AG10803 (cell line): ENCODE results near the gene RAB3IP.
"Not testable (repeated sequence)": the region's sequence is repeated elsewhere in the genome, so short reads cannot be mapped to it uniquely, and the experiment has no call there.

Experiments
- DNase-seq: peaks from one replicate; pipeline ENCODE4 v3.0.0; 2010; ENCODE audit warnings: low read depth
- H3K4me3 ChIP-seq: 2 replicates; pipeline ENCODE4 v1.5.1; 2011; ENCODE audit warnings: mild to moderate bottlenecking, low read length, control low read depth
- TF ChIP-seq, protein P1 (sequence below): conservative IDR thresholded peaks from 2 replicates; pipeline ENCODE4 v1.5.1; 2011; ENCODE audit warnings: mild to moderate bottlenecking, low read length, control low read depth, inconsistent platforms

Gene RAB3IP

DNA sequence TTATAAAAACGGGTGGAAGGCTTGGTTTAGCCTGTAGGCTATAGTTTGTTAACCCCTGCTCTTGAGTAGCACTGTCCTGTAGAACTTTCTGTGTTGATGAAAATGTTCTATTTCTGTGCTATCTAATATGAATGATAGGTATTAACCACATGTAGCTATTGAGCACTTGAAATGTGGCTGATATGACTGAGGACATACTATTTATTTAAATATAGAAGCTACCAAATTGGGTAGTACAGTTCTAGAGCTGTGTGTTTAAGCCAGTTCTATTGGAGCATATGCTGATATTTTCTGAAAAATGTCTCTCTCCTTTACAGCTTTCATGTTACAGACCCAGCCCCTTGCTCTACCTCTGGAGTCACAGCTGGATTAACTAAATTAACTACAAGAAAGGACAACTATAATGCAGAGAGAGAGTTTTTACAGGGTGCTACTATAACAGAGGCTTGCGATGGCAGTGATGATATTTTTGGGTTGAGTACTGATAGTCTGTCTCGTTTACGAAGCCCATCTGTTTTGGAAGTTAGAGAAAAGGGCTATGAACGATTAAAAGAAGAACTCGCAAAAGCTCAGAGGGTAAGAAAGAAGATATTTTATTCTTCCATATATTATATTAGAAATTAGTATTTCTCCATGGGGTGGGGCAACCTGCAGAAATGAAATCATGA, 17.6 kb downstream of the RAB3IP start:
- no peak for DNase-seq
- no peak overlapping the region for H3K4me3 ChIP-seq
- TF ChIP-seq, protein P1, sequence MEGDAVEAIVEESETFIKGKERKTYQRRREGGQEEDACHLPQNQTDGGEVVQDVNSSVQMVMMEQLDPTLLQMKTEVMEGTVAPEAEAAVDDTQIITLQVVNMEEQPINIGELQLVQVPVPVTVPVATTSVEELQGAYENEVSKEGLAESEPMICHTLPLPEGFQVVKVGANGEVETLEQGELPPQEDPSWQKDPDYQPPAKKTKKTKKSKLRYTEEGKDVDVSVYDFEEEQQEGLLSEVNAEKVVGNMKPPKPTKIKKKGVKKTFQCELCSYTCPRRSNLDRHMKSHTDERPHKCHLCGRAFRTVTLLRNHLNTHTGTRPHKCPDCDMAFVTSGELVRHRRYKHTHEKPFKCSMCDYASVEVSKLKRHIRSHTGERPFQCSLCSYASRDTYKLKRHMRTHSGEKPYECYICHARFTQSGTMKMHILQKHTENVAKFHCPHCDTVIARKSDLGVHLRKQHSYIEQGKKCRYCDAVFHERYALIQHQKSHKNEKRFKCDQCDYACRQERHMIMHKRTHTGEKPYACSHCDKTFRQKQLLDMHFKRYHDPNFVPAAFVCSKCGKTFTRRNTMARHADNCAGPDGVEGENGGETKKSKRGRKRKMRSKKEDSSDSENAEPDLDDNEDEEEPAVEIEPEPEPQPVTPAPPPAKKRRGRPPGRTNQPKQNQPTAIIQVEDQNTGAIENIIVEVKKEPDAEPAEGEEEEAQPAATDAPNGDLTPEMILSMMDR: no peak

DNA sequence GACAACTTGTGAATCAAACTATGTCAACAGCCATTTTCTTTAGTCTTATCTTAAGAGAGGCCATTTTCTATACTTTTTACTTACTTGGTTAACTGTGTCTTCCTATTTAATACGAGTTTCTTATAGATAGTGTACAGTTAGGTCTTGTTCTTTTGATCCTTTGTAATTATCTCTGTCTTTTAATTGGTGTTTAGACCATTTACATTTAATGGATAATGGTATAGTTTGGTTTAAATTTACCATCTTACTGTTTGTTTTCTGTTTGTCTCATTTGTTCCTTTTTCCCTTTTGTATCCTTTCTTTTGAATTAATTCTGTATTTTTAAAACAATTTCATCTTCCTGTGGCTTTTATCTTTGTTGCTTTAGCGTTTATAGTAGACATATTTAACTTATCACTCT, 19.4 kb downstream of the RAB3IP start:
- no peak overlapping the region for H3K4me3 ChIP-seq
- TF ChIP-seq, protein P1: no peak
- DNase-seq: no peak

DNA sequence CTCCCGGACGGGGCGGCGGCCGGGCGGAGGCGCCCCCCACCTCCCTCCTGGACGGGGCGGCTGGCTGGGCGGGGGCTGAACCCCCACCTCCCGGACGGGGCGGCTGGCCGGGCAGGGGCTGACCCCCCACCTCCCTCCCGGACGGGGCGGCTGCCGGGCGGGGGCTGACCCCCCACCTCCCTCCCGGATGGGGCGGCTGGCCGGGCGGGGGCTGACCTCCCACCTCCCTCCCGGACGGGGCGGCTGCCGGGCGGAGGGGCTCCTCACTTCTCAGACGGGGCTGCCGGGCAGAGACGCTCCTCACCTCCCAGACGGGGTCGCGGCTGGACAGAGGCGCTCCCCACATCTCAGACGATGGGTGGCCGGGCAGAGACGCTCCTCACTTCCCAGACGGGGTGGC, 20.9 kb downstream of the RAB3IP start:
- not testable (repeated sequence) for H3K4me3 ChIP-seq, DNase-seq

DNA sequence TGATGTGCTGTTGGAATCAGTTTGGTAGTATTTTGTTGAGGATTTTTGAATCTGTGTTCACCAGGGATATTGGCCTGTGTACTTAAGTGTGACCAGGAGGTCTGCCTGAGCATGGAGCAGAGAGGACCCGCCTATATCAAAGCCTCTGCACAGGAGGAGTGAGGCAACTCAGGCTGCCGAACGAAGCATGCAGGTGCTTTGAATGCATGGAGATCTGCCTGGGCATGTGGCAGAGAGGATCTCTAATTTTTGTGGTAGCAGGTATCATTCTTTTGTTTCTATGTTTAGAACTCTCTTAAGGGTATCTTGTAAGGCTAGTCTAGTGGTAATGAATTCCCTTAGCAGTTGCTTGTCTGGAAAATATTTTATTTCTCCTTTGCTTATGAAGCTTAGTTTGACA, 26.9 kb downstream of the RAB3IP start:
- DNase-seq: no peak
- H3K4me3 ChIP-seq: no peak overlapping the region
- TF ChIP-seq, protein P1: no peak

DNA sequence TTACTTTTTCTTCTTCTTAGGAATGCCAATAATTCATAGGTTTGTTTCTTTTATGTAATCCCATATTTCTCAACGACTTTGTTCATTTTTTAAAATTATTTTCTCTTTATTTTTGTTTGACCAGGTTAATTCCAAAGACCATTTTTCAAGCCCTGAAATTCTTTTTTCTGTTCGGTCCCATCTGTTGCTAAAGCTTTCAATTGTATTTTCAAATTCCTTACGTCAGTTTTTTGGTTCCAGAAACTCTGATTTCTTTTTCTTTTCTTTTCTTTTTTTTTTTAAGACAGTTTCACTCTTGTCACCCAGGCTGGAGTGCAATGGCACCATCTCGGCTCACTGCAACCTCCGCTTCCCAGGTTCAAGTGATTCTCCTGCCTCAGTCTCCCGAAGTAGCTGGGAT, 27.6 kb downstream of the RAB3IP start:
- DNase-seq: no peak
- TF ChIP-seq, protein P1: no peak
- no peak overlapping the region for H3K4me3 ChIP-seq

DNA sequence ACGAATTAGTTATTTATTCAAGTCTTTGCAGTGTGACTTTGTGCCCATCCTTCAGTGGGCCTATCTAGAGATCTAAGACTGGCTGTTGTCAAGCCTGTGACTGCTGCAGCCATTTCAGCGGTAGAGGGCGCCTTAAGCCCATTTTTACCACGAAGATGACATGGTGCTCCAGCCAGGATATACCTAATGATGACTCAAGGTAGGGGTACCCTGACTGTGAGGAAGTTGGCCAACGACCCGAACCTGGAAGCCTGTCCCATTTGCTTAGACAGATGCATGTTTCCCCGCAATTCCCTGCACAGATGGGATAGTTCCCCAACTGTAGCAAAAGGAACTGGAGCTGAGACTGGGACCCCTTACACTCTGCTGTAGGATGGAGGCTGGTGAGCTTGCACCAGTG, 41.3 kb downstream of the RAB3IP start:
- no peak overlapping the region for H3K4me3 ChIP-seq
- DNase-seq: peak; percentile 11
- TF ChIP-seq, protein P1: peak; percentile 44

DNA sequence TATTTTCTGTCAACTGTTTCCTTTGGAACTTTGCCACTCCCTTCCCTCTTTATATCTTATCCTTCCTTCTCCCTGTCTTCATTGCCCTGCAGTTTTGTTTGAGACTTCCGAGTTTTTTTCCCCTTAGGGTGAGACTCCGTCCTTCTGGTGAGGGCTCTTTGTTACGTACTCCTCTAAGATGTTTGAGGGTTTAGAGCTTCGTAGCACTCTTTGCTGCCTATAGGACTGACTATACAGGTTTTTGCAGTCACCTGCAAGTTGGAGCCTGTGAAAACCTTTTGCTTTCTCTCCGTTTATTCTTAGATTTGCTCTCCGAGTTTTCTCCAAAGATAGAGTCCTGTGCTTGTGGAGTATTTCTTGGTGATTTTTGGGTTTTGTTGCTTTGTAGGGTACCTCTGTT, 44.7 kb downstream of the RAB3IP start:
- H3K4me3 ChIP-seq: no peak overlapping the region
- DNase-seq: no peak
- TF ChIP-seq, protein P1: no peak

DNA sequence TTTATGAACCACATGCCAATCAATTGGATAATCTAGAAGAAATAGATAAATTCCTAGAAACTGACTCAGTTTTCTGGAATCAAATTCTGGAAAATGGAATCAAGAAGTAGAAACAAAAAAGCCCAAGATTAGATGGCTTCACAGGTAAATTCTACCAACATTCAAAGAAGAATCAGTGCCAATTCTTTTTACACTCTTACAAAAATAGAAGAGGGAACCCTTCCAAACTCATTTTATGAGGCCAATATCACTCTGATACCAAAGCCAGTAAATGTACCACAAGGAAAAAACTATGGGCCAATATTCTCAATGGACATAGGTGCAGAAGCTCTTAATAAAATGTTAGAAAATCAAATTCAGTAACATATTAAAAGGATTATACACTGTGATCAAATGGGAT, 50.7 kb downstream of the RAB3IP start:
- no peak overlapping the region for H3K4me3 ChIP-seq
- no peak for DNase-seq
- TF ChIP-seq, protein P1: no peak
